ENCODE results near the gene SERPINA5. TPM values are rescaled to one million over a fixed set of nuclear protein-coding genes. Genes with fewer than 3 reads are reported as not detected.

Gene SERPINA5
- total RNA-seq, 1 experiment from 2014 or later, result 1.5 TPM

GRCh38 chr14:94559638-94560290, 21.5 kb upstream of the SERPINA5 start:
- no peak for ATAC-seq
- no peak for TF ChIP-seq ZNF396 (CRISPR knock-in tag; IDR thresholded peaks at IDR 0.05; ENCODE audit: borderline replicate concordance)
- TF ChIP-seq ZNF281 (CRISPR knock-in tag; IDR thresholded peaks at IDR 0.05), result no peak
- no peak for TF ChIP-seq PRRX2 (CRISPR knock-in tag; IDR thresholded peaks at IDR 0.05)
- TF ChIP-seq AFF4 (CRISPR knock-in tag; IDR thresholded peaks at IDR 0.05; ENCODE audit: borderline replicate concordance), result no peak
- no peak for TF ChIP-seq PRDM15 (CRISPR knock-in tag; IDR thresholded peaks at IDR 0.05)
- TF ChIP-seq NFATC4 (CRISPR knock-in tag; IDR thresholded peaks at IDR 0.05), result no peak
- TF ChIP-seq RELA (CRISPR knock-in tag; IDR thresholded peaks at IDR 0.05; ENCODE audit: borderline replicate concordance), result no peak
- TF ChIP-seq NR3C1 (CRISPR knock-in tag; conservative IDR thresholded peaks at IDR 0.05; ENCODE audit: low read depth), result no peak
- TF ChIP-seq SP1 (CRISPR knock-in tag; conservative IDR thresholded peaks at IDR 0.05), result no peak
- TF ChIP-seq OVOL2 (CRISPR knock-in tag; IDR thresholded peaks at IDR 0.05; ENCODE audit: borderline replicate concordance), result no peak
- TF ChIP-seq ZNF671 (CRISPR knock-in tag; IDR thresholded peaks at IDR 0.05), result no peak
- TF ChIP-seq GTF2I (CRISPR knock-in tag; conservative IDR thresholded peaks at IDR 0.05), result no peak
- Mint-ChIP-seq H3K27ac (no peak overlapping the region), H3K27me3 (ENCODE audit: low read depth) (no peaks in the 10 kb centered on the region), H3K36me3 (peaks cover 9% of the 10 kb centered on the region), H3K4me3 (no peak overlapping the region), H3K4me1 (peaks cover 3% of the 10 kb centered on the region; the same call in 1 of the 2 replicates), H3K9me3 (peaks cover 28% of the 10 kb centered on the region)
- CTCF ChIA-PET, result interaction anchor here (1.0 to 1.3 kb wide), 2 partner anchors 73 kb away, joined by 3 to 6 read pairs; no protein-coding TSS in a partner anchor
- POLR2A ChIA-PET, result no interaction called here
- no peak for DNase-seq (ENCODE audit: low spot score)

- Mint-ChIP-seq H3K9me3 (peaks cover 23% of the 10 kb centered on the region), H3K27me3 (ENCODE audit: low read depth) (no peaks in the 10 kb centered on the region), H3K4me1 (peaks cover 3% of the 10 kb centered on the region; the same call in 1 of the 2 replicates), H3K36me3 (peaks cover 4% of the 10 kb centered on the region), H3K4me3 (no peak overlapping the region), H3K27ac (no peak overlapping the region)
- CTCF ChIA-PET, result interaction anchor here (1.0 kb wide), 1 partner anchor 74 kb away, joined by 3 read pairs; no protein-coding TSS in a partner anchor
- POLR2A ChIA-PET, result no interaction called here
- ATAC-seq, result no peak
- DNase-seq (ENCODE audit: low spot score), result no peak
- TF ChIP-seq NR3C1 (CRISPR knock-in tag; conservative IDR thresholded peaks at IDR 0.05; ENCODE audit: low read depth) (no peak), ZNF219 (CRISPR knock-in tag; IDR thresholded peaks at IDR 0.05; ENCODE audit: borderline replicate concordance) (no peak), ZNF425 (CRISPR knock-in tag; conservative IDR thresholded peaks at IDR 0.05) (no peak), RELA (CRISPR knock-in tag; IDR thresholded peaks at IDR 0.05; ENCODE audit: borderline replicate concordance) (no peak), E2F1 (CRISPR knock-in tag; IDR thresholded peaks at IDR 0.05) (no peak), FOXK1 (CRISPR knock-in tag; IDR thresholded peaks at IDR 0.05) (no peak), TEAD4 (CRISPR knock-in tag; IDR thresholded peaks at IDR 0.05) (no peak), NFYB (CRISPR knock-in tag; conservative IDR thresholded peaks at IDR 0.05; ENCODE audit: low read depth) (no peak)
These were observed 20.9 kb upstream of the SERPINA5 start for GRCh38 chr14:94560291-94560665.

All from WTC11 (cell line).